A549 (cell line): ENCODE results near the gene PPHLN1. TPM values are rescaled to one million over a fixed set of nuclear protein-coding genes. Genes with fewer than 3 reads are reported as not detected.
A peak's percentile ranks its signal among the peaks of the same experiment; 100 is the strongest.
"Not testable (repeated sequence)": the region's sequence is repeated elsewhere in the genome, so short reads cannot be mapped to it uniquely, and the experiment has no call there.

Source experiments
- ATAC-seq, 2 experiments: fragments of 200-7000 bp in 1 of 2; fragments of >200 bp in 1 of 2; cut with Nextera tagmentation in 1 of 2; cut with Tn5 transposase in 1 of 2; 3 replicates each; pipeline versions ENCODE4 v1.8.0 to v1.9.1; 2018 to 2020; ENCODE audit warnings: mild to moderate bottlenecking in 1 of 2, moderate library complexity in 1 of 2
- CTCF ChIA-PET: fragments of 300-600 bp; sonication (Branson Sonifier 250); formaldehyde crosslinking; extraction: SDS; loops from one replicate; lab custom pipeline; 2021; ENCODE audit warnings: antibody characterized with exemption, inconsistent platforms; lab: Yijun Ruan, JAX
- POLR2A ChIA-PET: fragments of 350-600 bp; formaldehyde crosslinking; extraction: SDS; loops from one replicate; lab custom pipeline; 2021; ENCODE audit warnings: antibody characterized with exemption, inconsistent platforms; lab: Yijun Ruan, JAX
- DNase-seq, 2 experiments: peaks; one replicate each; pipeline versions ENCODE4 v3.0.0 to v3.0.0-alpha.2; 2011 to 2016; ENCODE audit warnings: low read depth in 1 of 2, low spot score in 1 of 2
- FAIRE-seq: peaks from 2 replicates; lab custom pipeline; 2011; peaks lifted over from hg19 to GRCh38; lab: Jason Lieb, UNC
- H3K27ac ChIP-seq, 2 experiments: fragments of >200 bp; sonication (Bioruptor Twin); formaldehyde crosslinking; 3 replicates each; pipeline ENCODE4 v1.5.1; 2016 to 2017
- H3K4me1 ChIP-seq: fragments of >200 bp; sonication (Bioruptor Twin); formaldehyde crosslinking; 3 replicates; pipeline ENCODE4 v1.6.1; 2016
- H3K4me2 ChIP-seq: fragments of >200 bp; sonication (Bioruptor Twin); formaldehyde crosslinking; 3 replicates; pipeline ENCODE4 v1.6.1; 2016
- H3K4me3 ChIP-seq: fragments of >200 bp; sonication (Bioruptor Twin); formaldehyde crosslinking; 3 replicates; pipeline ENCODE4 v1.5.1; 2016
- H3K9me3 ChIP-seq: fragments of >200 bp; sonication (Bioruptor Twin); formaldehyde crosslinking; 3 replicates; pipeline ENCODE4 v1.6.1; 2016
- CTCF ChIP-seq: fragments of >200 bp; sonication (Bioruptor Twin); formaldehyde crosslinking; IDR thresholded peaks from 3 replicates; pipeline ENCODE4 v1.5.1; 2016
- EP300 ChIP-seq, 2 experiments: fragments of >200 bp; sonication (Bioruptor Twin); formaldehyde crosslinking; IDR thresholded peaks; 2 replicates in 1 of 2; 3 replicates in 1 of 2; pipeline ENCODE4 v1.6.1; 2016 to 2017
- FOSL2 ChIP-seq, 2 experiments: fragments of 450-650 bp in 1 of 2; fragments of >200 bp in 1 of 2; sonication (Bioruptor Twin) in 1 of 2; formaldehyde crosslinking; IDR thresholded peaks; 2 replicates each; pipeline versions ENCODE4 v1.5.0 to v1.6.1; 2016 to 2020; ENCODE audit warnings: mild to moderate bottlenecking in 1 of 2, moderate library complexity in 1 of 2
- NFE2L2 ChIP-seq: fragments of 150-350 bp; conservative IDR thresholded peaks from 2 replicates; pipeline ENCODE4 v1.6.1; 2014; ENCODE audit warnings: low read length
- RAD21 ChIP-seq, 2 experiments: fragments of >200 bp in 1 of 2; sonication (Bioruptor Twin) in 1 of 2; formaldehyde crosslinking in 1 of 2; IDR thresholded peaks in 1 of 2; conservative IDR thresholded peaks in 1 of 2; 2 replicates in 1 of 2; 3 replicates in 1 of 2; pipeline ENCODE4 v1.6.1; 2012 to 2018; ENCODE audit warnings: inconsistent platforms in 1 of 2
- REST ChIP-seq: fragments of 200-600 bp; sonication (generic); IDR thresholded peaks from 2 replicates; pipeline ENCODE4 v1.6.1; 2016; ENCODE audit warnings: antibody characterized with exemption, mild to moderate bottlenecking, moderate library complexity
- SMC3 ChIP-seq: fragments of >200 bp; sonication (Bioruptor Twin); formaldehyde crosslinking; IDR thresholded peaks from 3 replicates; pipeline ENCODE4 v1.6.1; 2018; ENCODE audit warnings: inconsistent platforms
- TP53 ChIP-seq: fragments of 250-450 bp; sonication (Bioruptor Pico); IDR thresholded peaks from 2 replicates; pipeline ENCODE4 v1.5.0; 2021; ENCODE audit warnings: mild to moderate bottlenecking, moderate library complexity
- ZNF302 ChIP-seq: fragments of 250-450 bp; sonication (Bioruptor Pico); IDR thresholded peaks from 2 replicates; pipeline ENCODE4 v1.9.0; 2021; ENCODE audit warnings: inconsistent platforms, mild to moderate bottlenecking, moderate library complexity
- WGBS: methylation state at CpG from one replicate; pipeline ENCODE4 v1.1.6; 2017; ENCODE audit errors: missing lambda C conversion rate; 5-methylcytosine and 5-hydroxymethylcytosine counted together
- polyA plus RNA-seq, 4 experiments: library from polyadenylated mRNA; depleted of rRNA in 3 of 4; stranded (reverse); fragments of >200 nt; fragmentation: RNase III in 1 of 4; extraction: RNeasy Plus Mini Kit Qiagen cat#74134 plus additional on column Dnase treatment in 1 of 4; gene quantifications; 2 replicates in 3 of 4; 3 replicates in 1 of 4; pipeline ENCODE4 v1.2.3, GENCODE V29; 2011 to 2017

The PPHLN1 gene
- polyA plus RNA-seq, 2 of the 4 experiments (the other 2 are of a cell fraction), result 55.5 to 135 TPM

- TF ChIP-seq TP53 (no peak), REST (no peak), FOSL2 (IDR thresholded peaks at IDR 0.05) (no peak), FOSL2 (CRISPR knock-in tag; IDR thresholded peaks at IDR 0.05) (peak; percentile 63)
- TF ChIP-seq, all 56 proteins: peak for 1
- peaks cover 25% of the 10 kb centered on the region for H3K4me1 ChIP-seq
- H3K4me2 ChIP-seq, result peak overlapping the region; percentile 94
- 15% methylated on average over 13 of the region's 13 CpGs for WGBS
- ChIA-PET CTCF (interaction anchor here (0.6 to 1.6 kb wide), 3 partner anchors 8 to 202 kb away, joined by 3 to 6 read pairs (median 3); no protein-coding TSS in a partner anchor), POLR2A (interaction anchor here (0.6 to 1.2 kb wide), 2 partner anchors 22 to 182 kb away, joined by 5 read pairs; partner anchors contain the start of gene GXYLT1)
- DNase-seq, result peak in 1 of 2 experiments; percentile 14
- H3K4me3 ChIP-seq, result peak overlapping the region; percentile 84
- no peak for FAIRE-seq
- peak overlapping the region; percentile 91 for H3K27ac ChIP-seq
- H3K9me3 ChIP-seq, result no peaks in the 10 kb centered on the region
- ATAC-seq, result peak; percentile 30 to 49; a peak in 4 of 6 replicates
These were observed 717 bp downstream of the PPHLN1 start for GRCh38 chr12:42326541-42327226.

- ATAC-seq (no peak), FAIRE-seq (no peak)
- peak overlapping the region in 1 of 2 experiments; percentile 91; a peak in 3 of 6 replicates for H3K27ac ChIP-seq
These were observed 1.2 kb downstream of the PPHLN1 start for GRCh38 chr12:42327227-42327590.

GRCh38 chr12:42330097-42330496, 4.1 kb downstream of the PPHLN1 start:
- H3K4me2 ChIP-seq, FAIRE-seq, DNase-seq, ATAC-seq, POLR2A ChIA-PET, H3K4me3 ChIP-seq, H3K27ac ChIP-seq, H3K9me3 ChIP-seq: not testable (repeated sequence)
- CTCF ChIA-PET, result interaction anchor here (1.4 kb wide), 1 partner anchor 184 kb away, joined by 3 read pairs; no protein-coding TSS in a partner anchor
- 93% methylated on average over 11 of the region's 11 CpGs for WGBS
- H3K4me1 ChIP-seq, result peaks cover 32% of the 10 kb centered on the region

More at GRCh38 chr12:42327227-42327590, 1.2 kb downstream of the PPHLN1 start:
- 72% methylated on average over 2 of the region's 2 CpGs for WGBS
- ChIA-PET POLR2A (interaction anchor here (0.7 kb wide), 1 partner anchor 183 kb away, joined by 5 read pairs; the partner anchor contains the start of gene GXYLT1), CTCF (interaction anchor here (1.1 to 1.6 kb wide), 2 partner anchors 9 to 202 kb away, joined by 3 to 6 read pairs; no protein-coding TSS in a partner anchor)
- Histone ChIP-seq H3K9me3 (no peaks in the 10 kb centered on the region), H3K4me3 (peak overlapping the region; percentile 84), H3K4me2 (peak overlapping the region; percentile 94), H3K4me1 (peaks cover 25% of the 10 kb centered on the region)
- TF ChIP-seq CTCF (no peak), EP300 (IDR thresholded peaks at IDR 0.05) (no peak), ZNF302 (CRISPR knock-in tag) (no peak)
- DNase-seq, result no peak

- Histone ChIP-seq H3K9me3 (no peaks in the 10 kb centered on the region), H3K4me1 (peaks cover 24% of the 10 kb centered on the region), H3K4me3 (no peak overlapping the region), H3K27ac (no peak overlapping the region), H3K4me2 (no peak overlapping the region)
- ChIA-PET POLR2A (interaction anchor here (1.6 kb wide), 1 partner anchor 191 kb away, joined by 3 read pairs; no protein-coding TSS in a partner anchor), CTCF (interaction anchor here (0.5 to 3.7 kb wide), 35 partner anchors 8 to 1055 kb away, joined by 3 to 13 read pairs (median 3); partner anchors contain the start of gene GXYLT1)
- FAIRE-seq, result peak; percentile 7
- ATAC-seq, result peak; percentile 71 to 89; a peak in 5 of 6 replicates
- peak; percentile 47 to 66 for DNase-seq
- TF ChIP-seq RAD21 (conservative IDR thresholded peaks at IDR 0.05 in 1 of 2, IDR thresholded peaks at IDR 0.05 in 1 of 2) (peak; percentile 84 to 87), CTCF (peak; percentile 87), SMC3 (peak; percentile 89), ZNF302 (CRISPR knock-in tag) (no peak), NFE2L2 (no peak)
- 22% methylated on average over 4 of the region's 4 CpGs for WGBS
These were observed 6.6 kb downstream of the PPHLN1 start for GRCh38 chr12:42332301-42333285.
